GM12891 (cell line): ENCODE results near the gene DNMBP. TPM values are rescaled to one million over a fixed set of nuclear protein-coding genes. Genes with fewer than 3 reads are reported as not detected.

Source experiments
- DNase-seq: peaks from one replicate; pipeline ENCODE4 v3.0.0; 2011; ENCODE audit warnings: low spot score; ENCODE audit not compliant: insufficient read length
- FAIRE-seq: peaks from 2 replicates; lab custom pipeline; 2011; peaks lifted over from hg19 to GRCh38; lab: Jason Lieb, UNC
- PAX5 ChIP-seq: IDR thresholded peaks from 2 replicates; pipeline ENCODE4 v1.6.1; 2011; ENCODE audit warnings: low read length, moderate library complexity, mild to moderate bottlenecking; ENCODE audit not compliant: insufficient read depth, severe bottlenecking
- POLR2A ChIP-seq: IDR thresholded peaks from 2 replicates; pipeline ENCODE4 v1.6.1; 2011; ENCODE audit warnings: low read depth, low read length, control low read depth
- POLR2AphosphoS5 ChIP-seq: IDR thresholded peaks from 2 replicates; pipeline ENCODE4 v1.6.1; 2011; ENCODE audit warnings: low read depth, low read length, control low read depth
- POU2F2 ChIP-seq: IDR thresholded peaks from 2 replicates; pipeline ENCODE4 v1.6.1; 2011; ENCODE audit warnings: low read depth, mild to moderate bottlenecking, control low read depth, low read length, moderate library complexity
- SPI1 ChIP-seq: IDR thresholded peaks from 2 replicates; pipeline ENCODE4 v1.6.1; 2011; ENCODE audit warnings: low read depth, low read length, control low read depth
- TAF1 ChIP-seq: IDR thresholded peaks from 2 replicates; pipeline ENCODE4 v1.6.1; 2011; ENCODE audit warnings: low read depth, low read length, control low read depth
- polyA plus RNA-seq: library from polyadenylated mRNA; unstranded; fragments of >200 nt; gene quantifications from one replicate; pipeline ENCODE4 v1.2.1, GENCODE V29; 2012; ENCODE audit warnings: low read depth, missing spikeins, inconsistent platforms; ENCODE audit not compliant: missing spikeins

DNMBP gene, protein sequence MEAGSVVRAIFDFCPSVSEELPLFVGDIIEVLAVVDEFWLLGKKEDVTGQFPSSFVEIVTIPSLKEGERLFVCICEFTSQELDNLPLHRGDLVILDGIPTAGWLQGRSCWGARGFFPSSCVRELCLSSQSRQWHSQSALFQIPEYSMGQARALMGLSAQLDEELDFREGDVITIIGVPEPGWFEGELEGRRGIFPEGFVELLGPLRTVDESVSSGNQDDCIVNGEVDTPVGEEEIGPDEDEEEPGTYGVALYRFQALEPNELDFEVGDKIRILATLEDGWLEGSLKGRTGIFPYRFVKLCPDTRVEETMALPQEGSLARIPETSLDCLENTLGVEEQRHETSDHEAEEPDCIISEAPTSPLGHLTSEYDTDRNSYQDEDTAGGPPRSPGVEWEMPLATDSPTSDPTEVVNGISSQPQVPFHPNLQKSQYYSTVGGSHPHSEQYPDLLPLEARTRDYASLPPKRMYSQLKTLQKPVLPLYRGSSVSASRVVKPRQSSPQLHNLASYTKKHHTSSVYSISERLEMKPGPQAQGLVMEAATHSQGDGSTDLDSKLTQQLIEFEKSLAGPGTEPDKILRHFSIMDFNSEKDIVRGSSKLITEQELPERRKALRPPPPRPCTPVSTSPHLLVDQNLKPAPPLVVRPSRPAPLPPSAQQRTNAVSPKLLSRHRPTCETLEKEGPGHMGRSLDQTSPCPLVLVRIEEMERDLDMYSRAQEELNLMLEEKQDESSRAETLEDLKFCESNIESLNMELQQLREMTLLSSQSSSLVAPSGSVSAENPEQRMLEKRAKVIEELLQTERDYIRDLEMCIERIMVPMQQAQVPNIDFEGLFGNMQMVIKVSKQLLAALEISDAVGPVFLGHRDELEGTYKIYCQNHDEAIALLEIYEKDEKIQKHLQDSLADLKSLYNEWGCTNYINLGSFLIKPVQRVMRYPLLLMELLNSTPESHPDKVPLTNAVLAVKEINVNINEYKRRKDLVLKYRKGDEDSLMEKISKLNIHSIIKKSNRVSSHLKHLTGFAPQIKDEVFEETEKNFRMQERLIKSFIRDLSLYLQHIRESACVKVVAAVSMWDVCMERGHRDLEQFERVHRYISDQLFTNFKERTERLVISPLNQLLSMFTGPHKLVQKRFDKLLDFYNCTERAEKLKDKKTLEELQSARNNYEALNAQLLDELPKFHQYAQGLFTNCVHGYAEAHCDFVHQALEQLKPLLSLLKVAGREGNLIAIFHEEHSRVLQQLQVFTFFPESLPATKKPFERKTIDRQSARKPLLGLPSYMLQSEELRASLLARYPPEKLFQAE (N-terminal part only)
- 18.7 TPM for polyA plus RNA-seq

DNA sequence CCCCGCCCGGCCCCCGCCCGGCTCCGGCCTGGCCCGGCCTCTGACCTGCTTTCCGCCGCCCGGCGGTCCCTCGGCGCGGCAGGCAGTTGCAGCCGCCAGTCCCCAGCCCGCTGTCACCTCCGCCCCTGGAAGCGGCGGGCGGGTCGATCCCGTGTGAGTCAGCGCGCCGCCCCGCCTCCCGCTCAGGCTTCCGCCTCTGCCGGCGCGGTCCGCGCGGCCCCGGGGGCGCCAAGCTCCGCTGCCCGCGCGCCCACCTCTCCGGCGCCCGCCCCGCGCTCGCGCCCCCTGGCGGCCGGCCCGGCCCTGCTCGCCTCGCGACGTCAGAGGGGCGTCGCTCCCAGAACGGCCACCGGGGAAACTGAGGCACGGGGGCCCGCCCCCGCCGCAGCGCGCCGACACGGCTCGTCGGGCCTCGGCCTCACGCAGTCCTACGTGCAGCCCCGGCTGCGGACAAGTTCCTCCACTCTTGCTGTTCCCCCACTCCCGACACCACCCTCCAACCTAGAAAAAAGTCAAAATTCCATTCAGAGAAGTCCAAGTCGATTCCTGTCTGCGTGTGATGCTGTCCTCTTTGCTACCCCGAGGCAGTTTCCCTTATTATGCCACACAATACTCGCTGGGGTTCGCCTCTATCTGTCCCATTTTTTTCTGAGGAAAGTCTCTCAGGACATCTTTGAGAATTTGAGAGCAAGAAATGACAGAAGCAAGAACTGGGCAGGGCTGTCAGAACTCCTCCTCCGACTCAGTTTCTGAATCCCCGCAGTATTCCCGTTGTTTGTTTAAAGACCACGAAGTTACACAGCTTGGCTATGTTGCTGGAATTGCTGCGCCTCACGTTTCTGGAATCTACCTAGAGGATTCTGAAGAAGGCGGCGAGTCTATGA lies at the start of gene DNMBP:
Gene DNMBP, minus strand, starts transcription at position 155 of the 884 bp plus-strand sequence. CDS start 37,823 bp downstream, outside the sequence.
- TF ChIP-seq TAF1 (no peak), PAX5 (peak; percentile 96), SPI1 (0 out of 2 replicates have a peak, but pooled peaks have one; percentile 3), POLR2AphosphoS5 (no peak), POLR2A (no peak)
- peak; percentile 82 for DNase-seq
- peak; percentile 78 for FAIRE-seq

DNA sequence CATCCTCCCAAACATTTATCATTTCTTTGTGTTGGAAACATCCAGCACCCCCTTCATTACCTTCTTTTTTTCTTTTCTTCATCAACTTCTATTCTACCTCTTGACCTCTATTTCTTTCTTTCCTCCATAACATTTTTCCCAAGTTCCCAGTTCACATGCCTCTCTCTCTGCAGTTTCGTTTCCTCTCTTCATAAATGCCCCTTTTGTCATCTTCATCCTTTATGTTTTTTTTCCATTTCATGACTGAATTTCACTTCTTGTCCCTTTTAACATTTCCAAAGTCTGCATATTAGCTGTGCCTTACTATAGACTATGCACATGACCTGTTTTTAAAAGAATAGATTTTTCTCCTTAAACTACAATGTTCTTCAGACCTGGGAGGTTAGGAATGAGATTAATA lies 48.2 kb upstream of the DNMBP start:
- TF ChIP-seq POLR2AphosphoS5 (no peak), POU2F2 (no peak), TAF1 (no peak), PAX5 (no peak), POLR2A (no peak), SPI1 (no peak)
- DNase-seq (no peak), FAIRE-seq (no peak)

DNA sequence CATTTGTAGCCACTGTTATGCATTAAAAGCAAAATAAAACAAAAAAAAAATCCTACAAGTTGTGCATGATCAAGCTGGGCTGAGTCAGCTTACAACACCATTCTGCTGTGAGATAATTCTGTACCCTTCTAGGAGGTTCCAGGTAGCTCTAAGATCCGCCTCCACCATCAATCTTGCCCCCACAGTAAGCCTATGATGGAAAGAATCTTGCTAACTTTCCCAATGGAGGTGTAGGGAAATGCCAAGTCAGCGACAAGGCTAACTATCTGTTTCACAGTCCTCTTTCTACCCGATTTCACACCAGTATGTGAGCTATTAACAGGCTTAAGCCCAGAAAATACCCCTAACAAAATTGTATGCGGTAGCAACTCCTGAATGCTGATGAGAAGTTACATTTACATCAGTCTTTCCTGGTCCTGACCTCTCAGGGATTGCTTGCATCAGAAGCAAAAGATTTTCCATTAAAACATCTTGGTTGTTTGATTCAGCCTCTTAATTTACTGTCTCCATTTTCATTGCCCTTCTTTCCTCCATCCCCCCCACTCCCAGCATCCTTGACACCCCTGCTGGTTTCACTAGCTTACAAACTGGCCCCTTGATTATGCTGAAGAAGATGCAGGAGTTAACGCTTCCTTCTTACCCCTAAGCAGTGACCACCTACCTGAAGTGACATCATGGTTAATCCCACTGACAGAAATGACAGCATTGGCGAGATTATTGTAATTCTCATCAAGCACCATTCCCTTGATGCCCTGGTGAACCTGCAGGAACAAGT lies 44.1 kb upstream of the DNMBP start:
- peak; percentile 61 for FAIRE-seq
- TF ChIP-seq POU2F2 (no peak), SPI1 (no peak), TAF1 (no peak), POLR2A (no peak), PAX5 (no peak), POLR2AphosphoS5 (no peak)
- DNase-seq, result no peak

DNA sequence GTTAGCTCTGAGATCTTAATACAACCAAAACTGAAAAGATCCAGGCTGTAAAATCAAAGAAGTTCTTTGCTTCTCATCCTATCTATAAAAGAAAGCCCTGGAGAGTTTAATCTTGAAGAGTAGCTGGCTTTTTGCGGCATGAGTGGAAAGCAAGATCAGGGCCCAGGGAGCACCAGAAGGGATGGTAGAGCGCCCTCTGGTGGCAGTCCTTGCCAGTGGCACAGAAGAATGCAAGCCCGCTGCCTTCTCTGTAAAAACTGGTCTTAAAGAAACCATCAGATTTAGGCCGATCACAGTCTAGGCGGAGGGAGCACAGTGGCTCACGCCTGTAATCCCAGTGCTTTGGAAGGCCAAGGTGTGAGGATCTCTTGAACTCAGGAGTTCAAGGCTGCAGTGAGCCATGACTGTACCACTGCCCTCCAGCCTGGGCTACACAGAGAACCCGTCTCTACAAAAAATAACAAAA lies 36.3 kb upstream of the DNMBP start:
- DNase-seq, result peak; percentile 39
- TF ChIP-seq POLR2AphosphoS5, result no peak
- no peak for TF ChIP-seq POLR2A
- TF ChIP-seq POU2F2, result peak; percentile 51; the same call in 1 of the 2 replicates
- peak; percentile 87 for FAIRE-seq

DNA sequence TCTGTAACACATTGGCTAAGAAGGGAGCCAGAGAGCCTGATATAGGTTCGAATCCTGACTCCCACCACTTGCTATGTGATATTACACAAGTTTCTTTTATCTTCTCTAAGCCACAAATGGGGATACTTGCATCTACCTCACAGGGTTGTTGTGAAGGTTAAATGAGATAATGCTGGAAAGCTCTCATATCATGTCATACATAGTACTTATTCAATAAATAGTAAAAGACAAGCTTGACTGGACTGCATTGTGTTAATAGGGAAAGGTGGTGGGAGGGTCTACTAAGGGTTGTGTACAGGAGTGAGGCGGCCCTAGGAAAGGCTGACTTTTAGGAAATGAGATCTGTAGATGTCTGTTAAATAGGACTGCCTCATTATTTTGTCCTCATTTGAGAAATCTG lies 35.8 kb upstream of the DNMBP start:
- FAIRE-seq (no peak), DNase-seq (no peak)
- TF ChIP-seq POU2F2 (no peak), PAX5 (no peak), POLR2AphosphoS5 (no peak), POLR2A (no peak), SPI1 (no peak), TAF1 (no peak)

DNA sequence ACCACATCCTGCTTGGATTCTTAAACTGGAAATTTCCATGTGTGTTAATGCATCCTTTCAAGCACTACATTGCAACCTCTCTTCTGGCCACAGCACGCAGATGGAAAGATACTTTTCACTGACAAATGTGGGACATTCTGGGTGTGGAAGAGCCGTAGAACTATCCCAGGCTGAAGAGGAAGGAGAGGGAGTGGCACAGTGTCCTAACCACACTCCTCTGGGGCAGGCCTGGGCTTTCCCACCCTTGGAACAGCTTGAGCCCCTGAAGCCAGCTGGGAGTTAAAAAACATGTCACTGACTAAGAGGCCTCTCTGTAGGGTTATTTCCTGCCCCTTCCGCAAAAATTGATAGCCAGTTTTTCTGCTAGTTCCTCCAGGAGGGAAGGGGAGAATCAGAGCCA lies 34.0 kb upstream of the DNMBP start:
- no peak for FAIRE-seq
- no peak for DNase-seq
- TF ChIP-seq TAF1, result no peak
- no peak for TF ChIP-seq POU2F2
- no peak for TF ChIP-seq POLR2AphosphoS5
- no peak for TF ChIP-seq POLR2A
- TF ChIP-seq SPI1, result no peak
- TF ChIP-seq PAX5, result no peak

DNA sequence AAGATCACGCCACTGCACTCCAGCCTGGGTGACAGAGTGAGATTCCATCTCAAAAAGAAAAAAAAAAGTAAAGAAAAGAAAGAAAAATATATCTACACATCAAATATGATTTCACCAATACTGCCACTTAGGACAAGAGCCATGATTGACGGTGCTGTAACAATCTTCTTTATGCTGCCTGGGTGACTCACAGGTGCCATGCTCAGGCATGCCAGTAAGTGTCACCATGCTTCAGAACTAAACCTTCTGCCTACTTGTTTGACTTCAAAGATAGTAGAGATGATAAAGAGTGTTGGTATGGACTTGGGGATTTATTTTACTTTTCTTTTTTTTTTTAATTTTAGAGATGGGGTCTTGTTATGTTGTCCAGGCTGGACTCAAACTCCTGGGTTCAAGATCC lies 33.6 kb upstream of the DNMBP start:
- no peak for FAIRE-seq
- no peak for TF ChIP-seq SPI1
- TF ChIP-seq POLR2A, result no peak
- TF ChIP-seq PAX5, result no peak
- no peak for TF ChIP-seq POLR2AphosphoS5
- no peak for TF ChIP-seq POU2F2
- no peak for TF ChIP-seq TAF1
- DNase-seq, result no peak

DNA sequence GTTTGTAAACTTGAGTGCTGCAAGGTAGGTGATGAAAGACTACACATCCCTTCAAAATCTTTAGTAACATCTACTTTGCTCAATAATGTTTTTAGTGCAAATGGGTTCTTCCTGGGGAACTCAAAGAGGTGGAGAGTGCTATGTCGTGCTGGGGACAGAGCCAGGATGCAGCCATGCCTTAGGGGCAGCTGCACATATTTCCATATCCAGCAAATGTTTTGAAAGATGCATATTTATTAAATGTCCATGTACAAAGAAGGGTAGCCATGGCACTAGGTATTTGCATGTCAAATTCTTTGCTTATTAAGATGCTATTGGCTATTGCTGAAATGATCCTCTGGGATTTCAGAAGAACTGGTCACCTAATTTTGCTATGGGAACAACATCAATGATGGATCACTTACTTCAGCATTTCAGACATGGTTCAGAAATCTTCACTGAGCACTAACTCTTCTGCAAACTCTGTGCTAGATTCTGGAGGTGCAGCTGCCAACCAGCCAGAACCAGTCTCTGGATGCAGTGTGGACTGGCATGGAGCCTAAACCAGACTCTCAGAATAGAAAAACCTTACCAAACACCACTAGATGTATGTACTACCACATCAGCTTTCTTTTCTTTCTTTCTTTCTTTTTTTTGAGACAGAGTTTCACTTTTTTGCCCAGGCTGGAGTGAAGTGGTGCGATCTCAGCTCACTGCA lies 31.7 kb upstream of the DNMBP start:
- DNase-seq (no peak), FAIRE-seq (no peak)

More for the DNA sequence above, 31.7 kb upstream of the DNMBP start:
- no peak for TF ChIP-seq POU2F2
- no peak for TF ChIP-seq POLR2AphosphoS5
- TF ChIP-seq POLR2A, result no peak
- TF ChIP-seq SPI1, result no peak
- TF ChIP-seq PAX5, result no peak
- TF ChIP-seq TAF1, result no peak
